PC-3 (cell line): ENCODE data around the gene ISG20. TPM values are rescaled to one million over a fixed set of nuclear protein-coding genes. Genes with fewer than 3 reads are reported as not detected.

Source experiments
- ATAC-seq: fragments of 200-7000 bp; cut with Tn5 transposase; 2 replicates; pipeline ENCODE4 v1.9.1; 2020; ENCODE audit warnings: mild to moderate bottlenecking, moderate library complexity
- BruUV-seq: library from RNA; stranded (reverse); fragments of 400-500 nt; replicated peaks from 2 replicates; lab custom pipeline; 2021; lab: Mats Ljungman, UMichigan
- CTCF ChIA-PET: fragments of 300-600 bp; sonication (Branson Sonifier 250); formaldehyde crosslinking; loops from one replicate; lab custom pipeline; 2022; ENCODE audit warnings: antibody characterized with exemption; lab: Charles Lee
- POLR2A ChIA-PET: fragments of 300-600 bp; sonication (Branson Sonifier 250); formaldehyde crosslinking; loops from one replicate; lab custom pipeline; 2022; ENCODE audit warnings: antibody characterized with exemption; ENCODE audit not compliant: unreplicated experiment; lab: Charles Lee
- DNase-seq: peaks from one replicate; pipeline ENCODE4 v3.0.0-alpha.2; 2015
- H2AFZ ChIP-seq: fragments of 300-600 bp; sonication (generic); 2 replicates; pipeline ENCODE4 v1.6.0; 2016; ENCODE audit warnings: antibody characterized with exemption, low read length
- H3F3A ChIP-seq: fragments of 300-600 bp; sonication (generic); one replicate; pipeline ENCODE4 v1.6.0; 2017; ENCODE audit warnings: antibody characterized with exemption, low read length, control low read depth, mild to moderate bottlenecking; ENCODE audit not compliant: unreplicated experiment
- H3K27ac ChIP-seq: fragments of 300-600 bp; sonication (generic); 2 replicates; pipeline ENCODE4 v1.5.1; 2016; ENCODE audit warnings: mild to moderate bottlenecking, low read length
- H3K27me3 ChIP-seq: fragments of 300-600 bp; sonication (generic); 2 replicates; pipeline ENCODE4 v1.6.1; 2016; ENCODE audit warnings: low read length, mixed read lengths
- H3K36me3 ChIP-seq: fragments of 300-600 bp; sonication (generic); 2 replicates; pipeline ENCODE4 v1.6.1; 2016; ENCODE audit warnings: low read depth, mixed run types, low read length, mixed read lengths
- H3K4me1 ChIP-seq: fragments of 300-600 bp; sonication (generic); 2 replicates; pipeline ENCODE4 v1.5.1; 2016; ENCODE audit warnings: low read length; ENCODE audit not compliant: insufficient read depth
- H3K4me2 ChIP-seq: fragments of 300-600 bp; sonication (generic); 2 replicates; pipeline ENCODE4 v1.6.0; 2016; ENCODE audit warnings: low read length
- H3K4me3 ChIP-seq: fragments of 300-600 bp; sonication (generic); 2 replicates; pipeline ENCODE4 v1.5.1; 2016; ENCODE audit warnings: mild to moderate bottlenecking, low read length, mixed read lengths
- H3K79me2 ChIP-seq: fragments of 300-600 bp; sonication (generic); 2 replicates; pipeline ENCODE4 v1.6.1; 2017; ENCODE audit warnings: low read length, mixed read lengths
- H3K9ac ChIP-seq: fragments of 300-600 bp; sonication (generic); 2 replicates; pipeline ENCODE4 v1.6.0; 2016; ENCODE audit warnings: mild to moderate bottlenecking, low read length
- H3K9me2 ChIP-seq: fragments of 300-600 bp; sonication (generic); replicated peaks from 2 replicates; pipeline ENCODE4 v1.6.1; 2016; ENCODE audit warnings: mixed run types, low read length, mixed read lengths
- H3K9me3 ChIP-seq: fragments of 300-600 bp; sonication (generic); 2 replicates; pipeline ENCODE4 v1.6.1; 2016; ENCODE audit warnings: low read length, mixed read lengths
- H4K20me1 ChIP-seq: fragments of 300-600 bp; sonication (generic); 2 replicates; pipeline ENCODE4 v1.6.1; 2016; ENCODE audit warnings: low read length, mixed read lengths
- CTCF ChIP-seq: fragments of 300-600 bp; sonication (generic); conservative IDR thresholded peaks from 2 replicates; pipeline ENCODE4 v1.5.1; 2017; ENCODE audit warnings: antibody characterized with exemption, low read depth, mild to moderate bottlenecking, low read length
- EZH2 ChIP-seq: fragments of 300-600 bp; sonication (generic); IDR thresholded peaks from one replicate; pipeline ENCODE4 v1.6.1; 2017; ENCODE audit warnings: antibody characterized with exemption, mild to moderate bottlenecking, low read length; ENCODE audit not compliant: unreplicated experiment
- EZH2phosphoT487 ChIP-seq: fragments of 300-600 bp; sonication (generic); IDR thresholded peaks from 2 replicates; pipeline ENCODE4 v1.6.1; 2018; ENCODE audit warnings: mild to moderate bottlenecking, antibody characterized with exemption, low read length, borderline replicate concordance
- intact Hi-C: fragments of 100-400 bp; cut with micrococcal nuclease; formaldehyde crosslinking; loops from 2 replicates; pipeline ENCODE4 v1.9.0; 2023
- total RNA-seq: library from RNA; depleted of rRNA; stranded (reverse); fragments of >200 nt; gene quantifications from 2 replicates; pipeline ENCODE4 v1.2.3, GENCODE V29; 2014

Gene ISG20
- total RNA-seq, 1 experiment from 2014 or later, result 64.0 TPM

GRCh38 chr15:88620995-88621772 lies 17.6 kb upstream of the ISG20 start, which contains the start of gene AEN:
TSS of gene AEN (plus strand) at chr15:88621340. CDS start at chr15:88626210, 4,870 bp downstream.
- H3K9ac ChIP-seq, result peak within 1 kb of the TSS; percentile 100
- peak within 1 kb of the TSS; percentile 98 for H3K27ac ChIP-seq
- TF ChIP-seq EZH2phosphoT487 (no peak), CTCF (no peak), EZH2 (no peak)
- DNase-seq (peak; percentile 95), ATAC-seq (peak; percentile 77)
- intact Hi-C loops, result loop anchor here (1.0 to 10.0 kb wide), 2 partner anchors 75 to 214 kb away; partner anchors contain the start of gene DET1
- H3F3A ChIP-seq, result no peaks in the 10 kb centered on the region
- peaks cover 11% of the 10 kb centered on the region; the same call in 1 of the 2 replicates for H4K20me1 ChIP-seq
- H2AFZ ChIP-seq, result peak within 1 kb of the TSS; percentile 84
- no peaks in the 10 kb centered on the region for H3K9me3 ChIP-seq
- H3K27me3 ChIP-seq, result no peaks in the 10 kb centered on the region
- H3K4me3 ChIP-seq, result peak within 1 kb of the TSS; percentile 90
- H3K4me2 ChIP-seq, result peak within 1 kb of the TSS; percentile 99
- no TSS peak for BruUV-seq
- H3K79me2 ChIP-seq, result peaks cover 49% of the 10 kb centered on the region
- no peaks in the 10 kb centered on the region for H3K9me2 ChIP-seq
- H3K36me3 ChIP-seq, result peaks cover 12% of the 10 kb centered on the region
- ChIA-PET POLR2A (no interaction called here), CTCF (no interaction called here)
- peaks cover 40% of the 10 kb centered on the region for H3K4me1 ChIP-seq

GRCh38 chr15:88621789-88622604 lies 16.8 kb upstream of the ISG20 start:
- Histone ChIP-seq H3K27me3 (no peaks in the 10 kb centered on the region), H3K79me2 (peaks cover 57% of the 10 kb centered on the region), H3K9me2 (no peaks in the 10 kb centered on the region), H4K20me1 (peaks cover 19% of the 10 kb centered on the region; the same call in 1 of the 2 replicates), H2AFZ (no peak overlapping the region), H3K27ac (peak overlapping the region; percentile 98), H3K4me2 (peak overlapping the region; percentile 99), H3K9me3 (no peaks in the 10 kb centered on the region), H3F3A (no peaks in the 10 kb centered on the region), H3K9ac (peak overlapping the region; percentile 100), H3K4me3 (peak overlapping the region; percentile 90), H3K36me3 (peaks cover 20% of the 10 kb centered on the region), H3K4me1 (peaks cover 45% of the 10 kb centered on the region)
- ChIA-PET POLR2A (interaction anchor here (0.5 to 0.6 kb wide), 2 partner anchors 16 to 167 kb away, joined by 4 to 5 read pairs; partner anchors contain the start of gene ISG20), CTCF (interaction anchor here (0.6 kb wide), 1 partner anchor 9 kb away, joined by 4 read pairs; no protein-coding TSS in a partner anchor)
- TF ChIP-seq CTCF (no peak), EZH2phosphoT487 (no peak), EZH2 (no peak)
- BruUV-seq, result TSS peak; percentile 90
- DNase-seq, result peak; percentile 62
- peak; percentile 25 for ATAC-seq
- intact Hi-C loops, result loop anchor here (1.0 to 10.0 kb wide), 2 partner anchors 76 to 213 kb away; partner anchors contain the start of gene DET1
